Progenitor cell of endocrine pancreas (in vitro differentiated cells): Measurements from ENCODE around the gene DOCK6. TPM values are rescaled to one million over a fixed set of nuclear protein-coding genes. Genes with fewer than 3 reads are reported as not detected.

Source experiments
- DNase-seq: peaks from one replicate; pipeline ENCODE4 v3.0.0; 2021; ENCODE audit warnings: low spot score; ENCODE audit not compliant: unreplicated experiment
- H3K27ac Mint-ChIP-seq: 2 replicates; pipeline ENCODE4 v1.8.0; 2021; ENCODE audit warnings: mild to moderate bottlenecking, moderate library complexity, mixed read lengths
- H3K27me3 Mint-ChIP-seq: 2 replicates; pipeline ENCODE4 v1.8.0; 2021; ENCODE audit warnings: mixed read lengths
- H3K36me3 Mint-ChIP-seq: 2 replicates; pipeline ENCODE4 v1.8.0; 2022; ENCODE audit warnings: mixed read lengths; ENCODE audit not compliant: insufficient read depth
- H3K4me1 Mint-ChIP-seq: 2 replicates; pipeline ENCODE4 v1.8.0; 2021; ENCODE audit warnings: low read depth, mixed read lengths
- H3K4me3 Mint-ChIP-seq: 2 replicates; pipeline ENCODE4 v1.8.0; 2021; ENCODE audit warnings: low read depth, mild to moderate bottlenecking, moderate library complexity, mixed read lengths
- H3K9me3 Mint-ChIP-seq: 2 replicates; pipeline ENCODE4 v1.8.0; 2021; ENCODE audit warnings: low read depth, mixed read lengths
- long read RNA-seq: library from polyadenylated mRNA; unstranded; transcript quantifications from one replicate; pipeline ENCODE4 v2.0.0, GENCODE V29; 2020
- total RNA-seq: library from RNA; stranded (reverse); gene quantifications from 2 replicates; pipeline ENCODE4 v1.2.1, GENCODE V29; 2021
- TF ChIP-seq, protein P1 (sequence below): fragments of 200-600 bp; sonication (generic); IDR thresholded peaks from one replicate; pipeline ENCODE4 v1.5.0; 2021; ENCODE audit warnings: antibody characterized with exemption, mild to moderate bottlenecking; ENCODE audit not compliant: unreplicated experiment

DOCK6 gene, protein sequence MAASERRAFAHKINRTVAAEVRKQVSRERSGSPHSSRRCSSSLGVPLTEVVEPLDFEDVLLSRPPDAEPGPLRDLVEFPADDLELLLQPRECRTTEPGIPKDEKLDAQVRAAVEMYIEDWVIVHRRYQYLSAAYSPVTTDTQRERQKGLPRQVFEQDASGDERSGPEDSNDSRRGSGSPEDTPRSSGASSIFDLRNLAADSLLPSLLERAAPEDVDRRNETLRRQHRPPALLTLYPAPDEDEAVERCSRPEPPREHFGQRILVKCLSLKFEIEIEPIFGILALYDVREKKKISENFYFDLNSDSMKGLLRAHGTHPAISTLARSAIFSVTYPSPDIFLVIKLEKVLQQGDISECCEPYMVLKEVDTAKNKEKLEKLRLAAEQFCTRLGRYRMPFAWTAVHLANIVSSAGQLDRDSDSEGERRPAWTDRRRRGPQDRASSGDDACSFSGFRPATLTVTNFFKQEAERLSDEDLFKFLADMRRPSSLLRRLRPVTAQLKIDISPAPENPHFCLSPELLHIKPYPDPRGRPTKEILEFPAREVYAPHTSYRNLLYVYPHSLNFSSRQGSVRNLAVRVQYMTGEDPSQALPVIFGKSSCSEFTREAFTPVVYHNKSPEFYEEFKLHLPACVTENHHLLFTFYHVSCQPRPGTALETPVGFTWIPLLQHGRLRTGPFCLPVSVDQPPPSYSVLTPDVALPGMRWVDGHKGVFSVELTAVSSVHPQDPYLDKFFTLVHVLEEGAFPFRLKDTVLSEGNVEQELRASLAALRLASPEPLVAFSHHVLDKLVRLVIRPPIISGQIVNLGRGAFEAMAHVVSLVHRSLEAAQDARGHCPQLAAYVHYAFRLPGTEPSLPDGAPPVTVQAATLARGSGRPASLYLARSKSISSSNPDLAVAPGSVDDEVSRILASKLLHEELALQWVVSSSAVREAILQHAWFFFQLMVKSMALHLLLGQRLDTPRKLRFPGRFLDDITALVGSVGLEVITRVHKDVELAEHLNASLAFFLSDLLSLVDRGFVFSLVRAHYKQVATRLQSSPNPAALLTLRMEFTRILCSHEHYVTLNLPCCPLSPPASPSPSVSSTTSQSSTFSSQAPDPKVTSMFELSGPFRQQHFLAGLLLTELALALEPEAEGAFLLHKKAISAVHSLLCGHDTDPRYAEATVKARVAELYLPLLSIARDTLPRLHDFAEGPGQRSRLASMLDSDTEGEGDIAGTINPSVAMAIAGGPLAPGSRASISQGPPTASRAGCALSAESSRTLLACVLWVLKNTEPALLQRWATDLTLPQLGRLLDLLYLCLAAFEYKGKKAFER (N-terminal part only)
- 88.0 and 89.1 TPM in 2 replicates for total RNA-seq
- long read RNA-seq, partial matches to known transcripts = 0 of 5 reads
- long read RNA-seq, other reads (novel, unspliced or antisense) = 5 of 5 reads

DNA sequence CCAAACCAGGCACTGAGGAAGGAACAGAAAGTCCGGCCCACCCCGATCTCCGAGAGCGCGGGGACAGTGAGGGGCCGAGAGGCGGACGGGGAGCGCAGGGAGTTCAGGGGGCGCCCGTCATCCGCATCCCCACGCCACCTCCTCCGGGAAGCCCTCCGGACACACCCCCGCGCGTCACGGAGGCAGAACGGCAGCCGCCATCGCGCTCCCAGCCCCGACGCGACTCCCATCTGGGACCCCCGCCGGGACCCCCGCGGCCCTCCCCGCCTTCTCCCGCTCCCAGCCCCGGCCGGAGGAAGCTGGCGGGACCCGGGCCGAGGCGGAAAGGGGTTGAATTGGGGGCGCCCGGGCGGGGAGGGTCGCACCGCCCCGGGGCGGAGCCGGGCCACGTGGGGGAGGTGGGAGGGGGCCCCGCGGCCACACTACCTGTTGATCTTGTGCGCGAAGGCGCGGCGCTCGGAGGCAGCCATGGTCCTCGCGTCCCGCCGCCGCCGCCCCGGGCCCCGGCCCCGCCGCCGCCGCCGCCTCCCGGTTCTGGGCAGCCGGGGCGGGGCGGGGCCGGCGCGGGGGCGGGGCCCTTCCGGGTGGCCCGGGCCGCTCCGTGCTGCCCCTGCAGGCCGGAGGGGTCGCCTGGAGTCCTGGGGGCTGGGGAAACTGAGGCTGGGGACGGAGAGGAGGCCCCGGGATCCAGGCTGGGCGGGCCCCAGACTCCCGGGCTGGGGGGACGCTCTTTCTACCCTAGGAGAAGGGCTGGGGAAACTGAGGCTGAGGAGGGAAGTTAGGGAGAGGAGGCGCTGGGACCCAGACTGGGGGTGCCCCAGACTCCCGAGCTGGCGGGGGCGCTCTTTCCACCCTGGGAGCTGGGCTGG lies at the start of gene DOCK6:
Gene DOCK6, minus strand, starts transcription at position 554 of the 869 bp plus-strand sequence. Its CDS starts 84 bp downstream, at position 470.
- no peaks in the 10 kb centered on the region for H3K9me3 Mint-ChIP-seq
- H3K36me3 Mint-ChIP-seq = no peaks in the 10 kb centered on the region
- TF ChIP-seq, protein P1, sequence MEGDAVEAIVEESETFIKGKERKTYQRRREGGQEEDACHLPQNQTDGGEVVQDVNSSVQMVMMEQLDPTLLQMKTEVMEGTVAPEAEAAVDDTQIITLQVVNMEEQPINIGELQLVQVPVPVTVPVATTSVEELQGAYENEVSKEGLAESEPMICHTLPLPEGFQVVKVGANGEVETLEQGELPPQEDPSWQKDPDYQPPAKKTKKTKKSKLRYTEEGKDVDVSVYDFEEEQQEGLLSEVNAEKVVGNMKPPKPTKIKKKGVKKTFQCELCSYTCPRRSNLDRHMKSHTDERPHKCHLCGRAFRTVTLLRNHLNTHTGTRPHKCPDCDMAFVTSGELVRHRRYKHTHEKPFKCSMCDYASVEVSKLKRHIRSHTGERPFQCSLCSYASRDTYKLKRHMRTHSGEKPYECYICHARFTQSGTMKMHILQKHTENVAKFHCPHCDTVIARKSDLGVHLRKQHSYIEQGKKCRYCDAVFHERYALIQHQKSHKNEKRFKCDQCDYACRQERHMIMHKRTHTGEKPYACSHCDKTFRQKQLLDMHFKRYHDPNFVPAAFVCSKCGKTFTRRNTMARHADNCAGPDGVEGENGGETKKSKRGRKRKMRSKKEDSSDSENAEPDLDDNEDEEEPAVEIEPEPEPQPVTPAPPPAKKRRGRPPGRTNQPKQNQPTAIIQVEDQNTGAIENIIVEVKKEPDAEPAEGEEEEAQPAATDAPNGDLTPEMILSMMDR = peak; percentile 61
- peak within 1 kb of the TSS; percentile 79 for H3K27ac Mint-ChIP-seq
- no peaks in the 10 kb centered on the region for H3K27me3 Mint-ChIP-seq
- peaks cover 15% of the 10 kb centered on the region for H3K4me1 Mint-ChIP-seq
- peak within 1 kb of the TSS; percentile 75 for H3K4me3 Mint-ChIP-seq
- DNase-seq = peak; percentile 24

DNA sequence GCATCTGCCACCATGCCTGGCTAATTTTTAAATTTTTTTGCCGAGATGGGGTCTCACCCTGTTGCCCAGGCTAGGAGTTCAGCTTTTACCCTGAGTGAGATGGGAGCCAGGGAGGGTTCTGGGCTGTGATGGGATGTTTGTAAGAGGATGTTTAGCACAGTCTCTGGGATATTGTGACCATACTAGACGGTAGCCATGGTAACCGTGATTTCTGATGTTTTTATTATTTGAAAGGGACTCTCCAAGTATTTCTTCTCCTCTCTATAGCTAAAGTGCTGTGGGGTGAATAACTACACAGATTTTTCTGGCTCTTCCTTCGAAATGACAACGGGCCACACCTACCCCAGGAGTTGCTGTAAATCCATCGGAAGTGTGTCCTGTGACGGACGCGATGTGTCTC lies 44.0 kb upstream of the DOCK6 start:
- Mint-ChIP-seq H3K27me3 (peaks cover 3% of the 10 kb centered on the region), H3K4me1 (no peaks in the 10 kb centered on the region), H3K27ac (no peak overlapping the region), H3K36me3 (no peaks in the 10 kb centered on the region), H3K9me3 (no peaks in the 10 kb centered on the region), H3K4me3 (no peak overlapping the region)
- TF ChIP-seq, protein P1 = no peak
- no peak for DNase-seq

DNA sequence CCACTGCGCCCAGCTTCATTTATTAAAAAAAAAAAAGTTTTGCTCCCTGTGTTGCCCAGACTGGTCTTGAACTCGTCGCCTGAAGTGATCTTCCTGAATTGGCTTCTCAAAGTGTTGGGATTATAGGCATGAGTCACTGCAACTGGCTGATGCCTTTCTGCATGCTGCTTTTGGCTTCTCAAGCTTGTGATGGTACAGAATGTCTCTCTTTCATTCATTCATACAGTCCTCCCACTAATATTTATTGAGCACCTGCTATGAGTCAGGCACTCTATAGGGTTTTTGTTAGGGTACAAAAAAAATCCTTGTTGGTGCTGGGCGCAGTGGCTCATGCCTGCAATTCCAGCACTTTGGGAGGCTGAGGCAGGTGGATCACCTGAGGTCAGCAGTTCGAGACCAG lies 42.6 kb upstream of the DOCK6 start:
- no peaks in the 10 kb centered on the region for H3K36me3 Mint-ChIP-seq
- no peak overlapping the region for H3K27ac Mint-ChIP-seq
- H3K27me3 Mint-ChIP-seq = peaks cover 3% of the 10 kb centered on the region
- DNase-seq = no peak
- H3K4me3 Mint-ChIP-seq = no peak overlapping the region
- TF ChIP-seq, protein P1 = no peak
- no peaks in the 10 kb centered on the region for H3K4me1 Mint-ChIP-seq
- H3K9me3 Mint-ChIP-seq = no peaks in the 10 kb centered on the region

DNA sequence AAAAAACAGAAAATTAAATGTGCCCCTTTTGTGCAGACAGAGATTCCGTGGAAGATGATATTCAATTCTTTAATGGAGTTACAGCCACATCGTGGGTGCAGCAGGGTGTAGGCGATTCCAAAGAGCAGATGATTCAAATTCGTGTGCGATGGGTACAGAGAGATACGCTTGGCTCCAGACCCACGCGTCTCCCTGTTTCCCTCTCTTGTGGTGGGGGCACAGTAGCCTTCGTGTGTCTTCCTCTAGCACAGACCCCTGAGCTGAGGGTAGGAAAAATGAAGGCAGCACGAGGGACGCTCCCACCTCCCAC lies 38.4 kb upstream of the DOCK6 start:
- DNase-seq = no peak
- Mint-ChIP-seq H3K27me3 (peaks cover 3% of the 10 kb centered on the region), H3K36me3 (no peaks in the 10 kb centered on the region), H3K4me3 (no peak overlapping the region), H3K4me1 (no peaks in the 10 kb centered on the region), H3K27ac (no peak overlapping the region), H3K9me3 (no peaks in the 10 kb centered on the region)
- TF ChIP-seq, protein P1 = no peak
